Measurements from ENCODE around the gene ZNF512B. TPM values are rescaled to one million over a fixed set of nuclear protein-coding genes. Genes with fewer than 3 reads are reported as not detected.

Gene ZNF512B
- total and polyA plus RNA-seq, 9 donors, result 2.5 to 24.7 (median 20.2) TPM

- Histone ChIP-seq H3K36me3 (no peaks in the 10 kb centered on the region), H3K4me3 (no peak overlapping the region), H3K27me3 (no peaks in the 10 kb centered on the region), H3K4me1 (ENCODE audit: insufficient read depth) (no peaks in the 10 kb centered on the region), H3K27ac (no peak overlapping the region), H3K9me3 (no peaks in the 10 kb centered on the region)
- TF ChIP-seq EP300 (IDR thresholded peaks at IDR 0.05), result no peak
- WGBS, 3 donors, result 85 to 88% (median 87%) methylated on average over 8 of the region's 8 CpGs
- no peak for DNase-seq
- intact Hi-C loops (cut with DNase I), result no loop called here
Measured at GRCh38 chr20:64010711-64011237, 41.0 kb upstream of the ZNF512B start.

- DNase-seq, result no peak
- Histone ChIP-seq H3K9me3 (no peaks in the 10 kb centered on the region), H3K4me1 (ENCODE audit: insufficient read depth) (no peaks in the 10 kb centered on the region), H3K4me3 (no peak overlapping the region), H3K36me3 (no peaks in the 10 kb centered on the region), H3K27ac (no peak overlapping the region), H3K27me3 (no peaks in the 10 kb centered on the region)
- intact Hi-C loops (cut with DNase I), result no loop called here
- TF ChIP-seq EP300 (IDR thresholded peaks at IDR 0.05), result no peak
- no peak for TF ChIP-seq POLR2A (IDR thresholded peaks at IDR 0.05)
- TF ChIP-seq CTCF (IDR thresholded peaks at IDR 0.05), result no peak
- WGBS, 3 donors, result 83 to 91% (median 89%) methylated on average over 13 of the region's 13 CpGs
Measured at GRCh38 chr20:64009811-64010387, 40.2 kb upstream of the ZNF512B start.

GRCh38 chr20:64006902-64007301, 37.2 kb upstream of the ZNF512B start:
- TF ChIP-seq POLR2A (IDR thresholded peaks at IDR 0.05) (no peak), EP300 (IDR thresholded peaks at IDR 0.05) (no peak), CTCF (IDR thresholded peaks at IDR 0.05) (no peak)
- Histone ChIP-seq H3K27ac (no peak overlapping the region), H3K4me1 (ENCODE audit: insufficient read depth) (no peaks in the 10 kb centered on the region), H3K4me3 (no peak overlapping the region), H3K27me3 (no peaks in the 10 kb centered on the region), H3K9me3 (no peaks in the 10 kb centered on the region), H3K36me3 (no peaks in the 10 kb centered on the region)
- DNase-seq, result no peak
- WGBS, 3 donors, result 94 to 100% (median 95%) methylated on average over 3 of the region's 3 CpGs
- intact Hi-C loops (cut with DNase I), result no loop called here

- Histone ChIP-seq H3K4me3 (no peak overlapping the region), H3K4me1 (ENCODE audit: insufficient read depth) (no peaks in the 10 kb centered on the region), H3K27ac (no peak overlapping the region), H3K36me3 (no peaks in the 10 kb centered on the region), H3K27me3 (no peaks in the 10 kb centered on the region), H3K9me3 (no peaks in the 10 kb centered on the region)
- TF ChIP-seq POLR2A (IDR thresholded peaks at IDR 0.05) (no peak), EP300 (IDR thresholded peaks at IDR 0.05) (no peak), CTCF (IDR thresholded peaks at IDR 0.05) (no peak)
- WGBS, 3 donors, result 81 to 85% (median 84%) methylated on average over 10 of the region's 10 CpGs
- intact Hi-C loops (cut with DNase I), result no loop called here
- no peak for DNase-seq
Measured at GRCh38 chr20:64006490-64006889, 36.8 kb upstream of the ZNF512B start.

- H3K4me1 ChIP-seq (ENCODE audit: insufficient read depth), result no peaks in the 10 kb centered on the region
- TF ChIP-seq EP300 (IDR thresholded peaks at IDR 0.05) (no peak), CTCF (IDR thresholded peaks at IDR 0.05) (no peak), POLR2A (IDR thresholded peaks at IDR 0.05) (no peak)
- H3K9me3 ChIP-seq, result no peaks in the 10 kb centered on the region
- intact Hi-C loops (cut with DNase I), result no loop called here
- H3K27me3 ChIP-seq, result no peaks in the 10 kb centered on the region
- no peaks in the 10 kb centered on the region for H3K36me3 ChIP-seq
- H3K27ac ChIP-seq, result no peak overlapping the region
- H3K4me3 ChIP-seq, result no peak overlapping the region
- WGBS, 3 donors, result 65 to 72% (median 69%) methylated on average over 6 of the region's 6 CpGs
- no peak for DNase-seq
Measured at GRCh38 chr20:64005394-64005793, 35.7 kb upstream of the ZNF512B start.

Measured in ovary (tissue), 9 donors.